Sigmoid colon (tissue), 7 donors: ENCODE data around the gene MARCHF9. TPM values are rescaled to one million over a fixed set of nuclear protein-coding genes. Genes with fewer than 3 reads are reported as not detected.

Experiments
- DNase-seq: peaks from one replicate; pipeline ENCODE4 v3.0.0-alpha.2; 2019
- H3K27ac ChIP-seq, 4 donors: fragments of 200-600 bp; sonication (generic); one replicate each; pipeline ENCODE4 v1.5.1; 2016 to 2019; ENCODE audit warnings: mild to moderate bottlenecking in 1 of 4
- H3K27me3 ChIP-seq, 3 donors: fragments of 200-600 bp; sonication (generic); one replicate each; pipeline ENCODE4 v1.5.1; 2019; ENCODE audit warnings: mild to moderate bottlenecking in 1 of 3
- H3K36me3 ChIP-seq, 4 donors: fragments of 200-600 bp; sonication (generic); one replicate each; pipeline ENCODE4 v1.5.1; 2016 to 2019
- H3K4me1 ChIP-seq, 4 donors: fragments of 200-600 bp; sonication (generic); one replicate each; pipeline ENCODE4 v1.5.1; 2017 to 2019
- H3K4me3 ChIP-seq, 4 donors: fragments of 200-600 bp; sonication (generic); one replicate each; pipeline ENCODE4 v1.5.1; 2017 to 2019; ENCODE audit warnings: mild to moderate bottlenecking in 2 of 4, moderate library complexity in 1 of 4
- H3K9me3 ChIP-seq, 4 donors: fragments of 200-600 bp in 3 of 4; sonication (generic) in 3 of 4; one replicate each; pipeline versions ENCODE4 v1.5.1 to v1.6.1; 2013 to 2019
- EP300 ChIP-seq, 4 donors: sonication (generic); formaldehyde crosslinking; IDR thresholded peaks; one replicate each; pipeline ENCODE4 v1.6.1; 2017; ENCODE audit warnings: antibody characterized with exemption in 4 of 4
- POLR2A ChIP-seq, 2 donors: fragments of 450-650 bp; IDR thresholded peaks; one replicate each; pipeline ENCODE4 v1.6.1; 2016; ENCODE audit warnings: antibody characterized with exemption in 2 of 2, mild to moderate bottlenecking in 2 of 2, moderate library complexity in 2 of 2
- POLR2AphosphoS5 ChIP-seq, 4 donors: sonication (generic); formaldehyde crosslinking; IDR thresholded peaks; one replicate each; pipeline ENCODE4 v1.6.1; 2017; ENCODE audit warnings: antibody characterized with exemption in 4 of 4
- WGBS, 2 donors: extraction: QIAGEN DNeasy Blood & Tissue Kit; methylation state at CpG; one replicate each; pipeline ENCODE4 v1.1.7; 2013; 5-methylcytosine and 5-hydroxymethylcytosine counted together
- intact Hi-C: fragments of 100-400 bp; cut with DNase I; formaldehyde crosslinking; loops from one replicate; pipeline ENCODE4 v1.15.1; 2023
- polyA plus RNA-seq, 3 donors: library from polyadenylated mRNA; stranded (reverse); fragments of 200-250 nt; gene quantifications; one replicate each; pipeline ENCODE4 v1.2.3, GENCODE V29; 2013
- total RNA-seq, 4 donors: library from RNA; depleted of rRNA; stranded (reverse); fragments of >200 nt; gene quantifications; one replicate each; pipeline ENCODE4 v1.1.0, GENCODE V29; 2016
- TF ChIP-seq, protein P1 (sequence below), 4 experiments: fragments of 450-650 bp in 3 of 4; fragments of 200-600 bp in 1 of 4; IDR thresholded peaks; one replicate each; pipeline ENCODE4 v1.5.1; 2016 to 2019; ENCODE audit warnings: antibody characterized with exemption in 4 of 4, mild to moderate bottlenecking in 3 of 4, moderate library complexity in 2 of 4
- donor health status: healthy with polysubstance abuse.
- donor health status: Bipolar disorder and iron deficiency.
- donor health status: healthy.

MARCHF9 gene
- total and polyA plus RNA-seq, 7 donors, result 5.5 to 14.9 (median 7.9) TPM

DNA sequence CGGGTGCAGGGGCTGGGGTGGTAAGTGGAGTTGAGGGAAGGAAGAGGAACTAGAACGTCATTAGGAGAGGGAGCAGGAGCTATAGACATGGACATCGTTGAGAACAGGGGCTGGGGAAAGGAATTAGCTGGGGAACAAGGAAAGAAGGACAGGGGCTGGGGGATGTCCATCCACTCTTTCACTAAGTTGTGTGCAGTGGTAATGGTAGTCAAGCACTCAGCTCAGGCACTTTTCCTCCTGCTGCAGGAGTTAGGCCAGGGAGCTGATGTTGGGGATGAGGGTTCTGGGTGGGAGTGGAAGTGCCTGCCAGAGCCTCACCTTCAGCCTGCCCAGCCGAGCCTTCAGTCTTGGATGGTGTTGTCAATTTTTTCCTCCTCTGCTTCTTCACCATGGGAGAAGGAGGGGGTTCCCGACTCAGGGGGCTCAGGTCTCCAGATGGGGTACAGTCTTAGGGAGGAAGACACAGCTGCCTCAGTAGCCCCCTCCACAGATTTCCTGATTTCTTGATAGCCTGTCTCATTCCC is 25.5 kb upstream of the MARCHF9 start:
- Histone ChIP-seq H3K27me3 (peaks cover 10 to 72% (median 42%) of the 10 kb centered on the region in 3 donors), H3K27ac (no peak overlapping the region), H3K9me3 (no peaks in the 10 kb centered on the region), H3K36me3 (no peaks in the 10 kb centered on the region), H3K4me3 (no peak overlapping the region), H3K4me1 (peaks cover 0 to 21% (median 17%) of the 10 kb centered on the region in 4 donors)
- intact Hi-C loops, result no loop called here
- no peak for DNase-seq
- 40 to 64% methylated on average over 5 of the region's 5 CpGs for WGBS, 2 donors
- TF ChIP-seq POLR2A (IDR thresholded peaks at IDR 0.05), result no peak
- TF ChIP-seq, protein P1, sequence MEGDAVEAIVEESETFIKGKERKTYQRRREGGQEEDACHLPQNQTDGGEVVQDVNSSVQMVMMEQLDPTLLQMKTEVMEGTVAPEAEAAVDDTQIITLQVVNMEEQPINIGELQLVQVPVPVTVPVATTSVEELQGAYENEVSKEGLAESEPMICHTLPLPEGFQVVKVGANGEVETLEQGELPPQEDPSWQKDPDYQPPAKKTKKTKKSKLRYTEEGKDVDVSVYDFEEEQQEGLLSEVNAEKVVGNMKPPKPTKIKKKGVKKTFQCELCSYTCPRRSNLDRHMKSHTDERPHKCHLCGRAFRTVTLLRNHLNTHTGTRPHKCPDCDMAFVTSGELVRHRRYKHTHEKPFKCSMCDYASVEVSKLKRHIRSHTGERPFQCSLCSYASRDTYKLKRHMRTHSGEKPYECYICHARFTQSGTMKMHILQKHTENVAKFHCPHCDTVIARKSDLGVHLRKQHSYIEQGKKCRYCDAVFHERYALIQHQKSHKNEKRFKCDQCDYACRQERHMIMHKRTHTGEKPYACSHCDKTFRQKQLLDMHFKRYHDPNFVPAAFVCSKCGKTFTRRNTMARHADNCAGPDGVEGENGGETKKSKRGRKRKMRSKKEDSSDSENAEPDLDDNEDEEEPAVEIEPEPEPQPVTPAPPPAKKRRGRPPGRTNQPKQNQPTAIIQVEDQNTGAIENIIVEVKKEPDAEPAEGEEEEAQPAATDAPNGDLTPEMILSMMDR (IDR thresholded peaks at IDR 0.05), result no peak
- TF ChIP-seq POLR2AphosphoS5 (IDR thresholded peaks at IDR 0.05), result no peak
- TF ChIP-seq EP300 (IDR thresholded peaks at IDR 0.05), result no peak

DNA sequence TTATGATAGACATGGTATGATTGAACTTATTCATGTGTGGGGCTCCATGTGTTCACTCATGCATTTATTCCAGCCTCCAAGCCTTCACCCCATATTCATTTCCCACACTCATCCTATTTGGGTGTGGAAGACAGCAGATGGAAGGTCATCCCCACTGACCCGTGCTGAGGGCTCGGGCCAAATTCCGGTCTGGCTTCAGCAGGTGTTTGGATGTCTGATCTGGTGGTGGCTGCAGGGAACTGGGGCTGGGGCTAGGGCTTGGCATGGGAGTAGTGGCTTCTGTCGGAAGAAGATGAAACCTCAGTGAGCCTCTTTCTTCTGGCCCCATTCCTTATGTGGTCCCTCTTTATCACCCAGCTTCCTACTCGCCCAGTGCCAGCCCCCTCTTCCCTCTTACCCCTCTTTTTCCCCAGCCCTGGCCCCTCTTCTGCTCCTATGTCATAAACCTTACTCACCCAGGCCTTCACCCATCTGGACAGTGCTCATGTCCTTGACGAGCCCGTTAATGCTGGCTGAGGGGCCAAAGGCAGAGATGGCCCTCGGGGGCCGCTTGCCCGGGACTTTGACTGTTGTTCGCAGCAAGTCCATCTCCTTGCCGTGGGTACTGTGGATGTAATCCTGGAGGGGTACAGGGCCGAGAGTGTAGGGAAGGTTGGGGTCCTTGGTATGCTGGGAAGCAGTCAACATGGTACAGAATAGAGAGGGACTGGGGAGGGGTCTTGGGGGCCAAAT is 24.4 kb upstream of the MARCHF9 start:
- DNase-seq, result no peak
- H3K4me1 ChIP-seq, result peaks cover 0 to 23% (median 18%) of the 10 kb centered on the region in 4 donors
- H3K9me3 ChIP-seq, result no peaks in the 10 kb centered on the region
- intact Hi-C loops, result no loop called here
- no peaks in the 10 kb centered on the region for H3K36me3 ChIP-seq
- peaks cover 19 to 72% (median 44%) of the 10 kb centered on the region in 3 donors for H3K27me3 ChIP-seq
- WGBS, 2 donors, result 75 to 84% methylated on average over 13 of the region's 13 CpGs
- no peak overlapping the region for H3K27ac ChIP-seq
- H3K4me3 ChIP-seq, result no peak overlapping the region
- TF ChIP-seq, protein P1 (IDR thresholded peaks at IDR 0.05), result no peak
- TF ChIP-seq EP300 (IDR thresholded peaks at IDR 0.05) (no peak), POLR2AphosphoS5 (IDR thresholded peaks at IDR 0.05) (no peak), POLR2A (IDR thresholded peaks at IDR 0.05) (no peak)

DNA sequence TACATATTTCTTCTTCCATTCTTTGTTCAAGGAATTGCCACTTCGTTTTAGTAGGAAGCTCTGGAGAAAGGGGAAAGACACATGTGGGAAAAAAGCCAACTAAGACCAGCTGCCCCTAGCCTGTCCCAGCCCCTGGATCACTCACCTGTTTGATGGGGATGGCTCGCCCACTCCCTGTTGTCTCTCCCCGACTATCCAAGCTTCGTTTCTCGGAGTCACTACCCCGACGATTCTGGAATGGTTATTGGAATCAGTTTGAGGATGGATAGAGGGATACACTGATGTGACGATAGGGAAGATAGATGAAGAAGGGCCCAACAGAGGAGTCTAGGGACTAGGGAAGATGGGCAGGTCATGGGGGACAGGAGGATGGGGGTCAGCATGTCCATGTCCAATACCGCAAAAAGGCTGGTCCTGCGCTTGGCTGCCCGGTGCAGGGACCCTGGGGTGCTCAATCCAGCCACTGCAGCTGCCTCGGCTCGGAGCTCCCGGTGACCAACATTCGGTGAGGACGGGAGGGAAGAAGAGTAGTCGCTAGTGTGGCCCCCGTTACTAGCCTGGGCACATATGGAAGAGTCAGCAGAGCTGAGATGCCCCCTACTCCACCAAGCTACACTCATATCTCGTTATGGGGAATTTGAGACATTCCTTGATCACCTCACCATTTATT is 23.4 kb upstream of the MARCHF9 start:
- no peaks in the 10 kb centered on the region for H3K36me3 ChIP-seq
- DNase-seq, result no peak
- peaks cover 0 to 23% (median 22%) of the 10 kb centered on the region in 4 donors for H3K4me1 ChIP-seq
- TF ChIP-seq POLR2AphosphoS5 (IDR thresholded peaks at IDR 0.05) (no peak), POLR2A (IDR thresholded peaks at IDR 0.05) (no peak), EP300 (IDR thresholded peaks at IDR 0.05) (no peak)
- TF ChIP-seq, protein P1 (IDR thresholded peaks at IDR 0.05), result no peak
- no peak overlapping the region for H3K27ac ChIP-seq
- H3K27me3 ChIP-seq, result peaks cover 25 to 72% (median 52%) of the 10 kb centered on the region in 3 donors
- intact Hi-C loops, result no loop called here
- H3K4me3 ChIP-seq, result no peak overlapping the region
- no peaks in the 10 kb centered on the region for H3K9me3 ChIP-seq
- 84 to 86% methylated on average over 19 of the region's 19 CpGs for WGBS, 2 donors

DNA sequence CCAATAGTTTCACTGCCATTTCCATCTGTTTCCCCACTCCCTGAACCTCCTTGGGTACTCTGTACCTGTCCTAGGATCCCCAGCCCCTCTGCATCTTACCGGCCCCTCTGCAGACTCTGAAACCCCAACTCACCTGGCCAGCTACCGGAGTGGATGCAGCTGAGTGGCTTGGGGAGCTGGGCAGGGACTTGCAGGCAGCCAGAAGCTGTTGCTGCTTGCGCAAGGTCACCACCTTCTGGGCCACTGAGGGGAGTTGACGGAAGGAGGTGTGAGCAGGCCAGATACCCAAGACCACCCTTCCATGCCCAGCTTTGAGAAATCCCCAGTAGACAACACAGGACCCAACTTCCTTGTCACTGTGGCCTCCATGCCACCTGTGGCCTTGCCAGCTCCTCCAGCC is 22.6 kb upstream of the MARCHF9 start:
- WGBS, 2 donors, result 73 to 77% methylated on average over 4 of the region's 4 CpGs
- Histone ChIP-seq H3K9me3 (no peaks in the 10 kb centered on the region), H3K4me1 (peaks cover 0 to 23% (median 22%) of the 10 kb centered on the region in 4 donors), H3K27ac (no peak overlapping the region), H3K27me3 (peaks cover 32 to 72% (median 52%) of the 10 kb centered on the region in 3 donors), H3K4me3 (no peak overlapping the region), H3K36me3 (no peaks in the 10 kb centered on the region)
- TF ChIP-seq POLR2A (IDR thresholded peaks at IDR 0.05), result no peak
- no peak for TF ChIP-seq EP300 (IDR thresholded peaks at IDR 0.05)
- TF ChIP-seq, protein P1 (IDR thresholded peaks at IDR 0.05), result no peak
- no peak for TF ChIP-seq POLR2AphosphoS5 (IDR thresholded peaks at IDR 0.05)
- DNase-seq, result no peak
- intact Hi-C loops, result no loop called here
